ENCODE measurements around the gene HSD3B7.

HSD3B7 gene

DNA sequence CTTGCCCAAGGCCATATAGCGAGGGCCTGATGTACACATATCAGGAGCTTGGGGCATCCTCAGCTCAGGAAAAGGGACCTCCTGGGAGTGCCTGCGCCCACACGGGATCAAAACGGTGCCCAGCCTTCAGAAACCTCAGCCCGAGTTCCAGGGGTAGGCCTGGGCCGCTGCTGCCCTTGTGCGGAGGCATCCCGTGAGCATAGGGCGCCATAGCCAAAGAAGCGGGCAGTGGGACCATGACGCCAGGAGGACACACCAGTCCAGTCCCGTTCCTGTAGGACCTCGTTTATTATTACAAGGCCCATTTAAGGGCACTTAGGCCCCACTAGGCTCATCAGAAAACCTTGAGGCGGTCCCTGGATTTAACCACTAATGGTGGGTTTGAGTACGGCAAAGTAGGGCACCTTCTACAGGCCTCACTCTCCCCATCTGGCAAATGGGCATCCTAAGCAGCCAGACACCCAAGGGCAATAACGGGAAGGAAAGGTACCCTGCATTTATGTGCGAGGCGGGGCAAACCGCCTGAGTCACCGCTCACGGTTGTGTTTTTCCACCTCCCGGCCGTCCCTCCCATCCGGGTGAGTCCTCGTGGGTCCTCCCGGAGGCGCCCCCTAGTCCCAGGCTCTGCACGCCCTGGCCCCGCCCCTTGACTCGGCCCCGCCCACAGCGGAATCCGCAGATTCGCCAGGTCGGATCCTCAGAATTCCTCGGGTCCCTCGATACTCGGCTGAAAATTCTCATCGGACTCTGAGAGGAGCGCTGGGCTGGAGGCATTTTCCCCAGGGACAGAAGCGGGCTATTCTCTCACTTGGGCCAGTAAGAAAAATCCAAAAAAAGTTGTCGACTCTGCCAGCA lies 28.2 kb upstream of the HSD3B7 start:
- peak; percentile 88 for DNase-seq (ENCODE audit: low read depth)

DNA sequence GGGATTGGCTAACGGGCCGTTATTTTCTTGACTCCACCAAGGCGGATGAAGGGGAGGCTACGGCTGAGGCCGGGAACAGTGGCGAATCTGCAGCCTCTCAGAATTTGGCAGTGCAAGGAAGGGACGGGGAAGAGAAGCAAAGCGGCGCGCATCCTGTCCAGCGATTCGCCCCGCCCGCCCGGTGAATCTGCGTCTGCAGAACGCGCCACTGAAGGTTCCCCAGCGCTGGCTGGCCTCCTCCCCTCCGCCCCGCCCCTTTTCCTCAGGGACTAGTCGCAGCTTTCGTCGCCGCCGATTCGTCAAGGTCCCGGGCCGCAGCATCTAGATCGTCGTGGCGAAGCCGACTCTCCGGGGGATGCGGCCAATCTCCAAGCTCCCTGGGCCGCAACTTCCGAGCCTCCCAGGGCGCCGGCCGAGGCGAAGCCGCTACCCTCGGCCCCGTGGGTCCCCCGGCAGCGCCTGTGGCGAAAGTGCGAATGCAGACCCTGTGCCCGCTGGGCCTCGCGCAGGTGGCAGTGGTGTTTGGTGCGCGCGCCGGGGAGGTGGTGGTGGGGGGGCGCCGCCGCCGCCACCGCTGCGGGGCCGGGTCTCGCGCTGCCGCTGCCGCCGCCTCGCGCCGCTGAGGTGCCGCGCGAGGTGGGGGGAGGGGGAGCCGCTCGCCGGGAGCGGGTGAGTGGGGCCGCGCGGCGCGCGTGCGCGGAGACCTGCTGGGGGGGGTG lies 27.4 kb upstream of the HSD3B7 start, which contains the start of gene SETD1A:
Gene SETD1A (plus strand): TSS at position 299 of the 719 bp plus-strand sequence. CDS start 978 bp downstream, outside the sequence.
- peak; percentile 94 for DNase-seq (ENCODE audit: low read depth)

DNA sequence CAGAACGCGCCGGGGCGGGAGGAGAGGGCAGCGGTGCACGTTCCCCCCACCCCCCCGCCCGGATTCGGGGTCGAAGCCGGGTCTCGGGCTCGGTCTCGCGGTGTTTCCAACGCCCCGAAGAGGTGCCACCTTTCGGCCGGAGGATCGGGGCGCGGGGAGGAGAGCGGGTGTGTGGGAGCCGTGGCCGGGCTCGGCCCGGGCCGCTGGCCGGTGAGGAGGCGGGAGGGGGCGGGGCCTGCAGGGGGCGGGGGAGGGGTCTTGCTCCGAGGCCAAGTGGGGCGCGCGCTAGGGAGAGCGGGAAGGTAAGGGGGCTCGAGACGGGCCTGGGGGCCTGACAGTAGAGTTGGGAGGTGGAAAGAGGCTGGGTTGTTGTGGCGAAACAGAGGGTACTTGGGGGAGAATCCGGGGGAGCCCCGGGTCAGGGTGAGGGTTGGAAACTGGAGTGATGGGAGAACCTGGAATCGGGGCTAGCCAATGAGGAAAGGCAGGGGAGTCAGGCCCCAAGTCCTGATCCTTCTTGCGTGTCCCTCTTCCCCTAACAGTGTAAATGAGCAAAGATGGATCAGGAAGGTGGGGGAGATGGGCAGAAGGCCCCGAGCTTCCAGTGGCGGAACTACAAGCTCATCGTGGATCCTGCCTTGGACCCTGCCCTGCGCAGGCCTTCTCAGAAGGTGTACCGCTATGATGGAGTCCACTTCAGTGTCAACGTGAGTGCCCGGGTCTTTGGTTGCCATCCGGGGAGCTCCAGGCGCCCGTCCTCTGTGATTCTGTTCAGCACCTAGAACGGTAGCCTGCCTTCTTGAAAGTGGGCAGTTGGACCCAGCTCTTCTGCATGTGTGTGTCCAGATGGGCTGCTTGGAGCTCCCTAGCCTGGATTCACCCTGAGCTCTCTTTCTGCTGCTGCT lies 26.6 kb upstream of the HSD3B7 start:
- no peak for DNase-seq (ENCODE audit: low read depth)

DNA sequence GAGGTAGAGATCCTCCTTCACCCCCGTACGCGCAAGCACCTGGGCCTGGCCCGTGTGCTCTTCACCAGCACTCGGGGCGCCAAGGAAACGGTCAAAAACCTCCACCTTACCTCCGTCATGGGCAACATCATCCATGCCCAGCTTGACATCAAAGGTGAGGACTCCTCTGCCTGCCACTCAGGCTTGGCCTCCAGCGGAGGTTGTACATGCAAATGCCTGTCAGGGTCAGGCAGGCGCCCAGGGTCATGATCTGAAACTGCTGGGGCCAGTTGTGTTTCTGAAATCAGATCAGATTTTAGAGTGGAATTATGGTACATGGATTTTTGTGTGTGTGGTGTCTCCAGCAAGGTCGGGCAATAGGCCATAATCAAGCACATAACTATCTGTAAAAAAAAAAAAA lies 23.6 kb upstream of the HSD3B7 start:
- DNase-seq (ENCODE audit: low read depth), result no peak

DNA sequence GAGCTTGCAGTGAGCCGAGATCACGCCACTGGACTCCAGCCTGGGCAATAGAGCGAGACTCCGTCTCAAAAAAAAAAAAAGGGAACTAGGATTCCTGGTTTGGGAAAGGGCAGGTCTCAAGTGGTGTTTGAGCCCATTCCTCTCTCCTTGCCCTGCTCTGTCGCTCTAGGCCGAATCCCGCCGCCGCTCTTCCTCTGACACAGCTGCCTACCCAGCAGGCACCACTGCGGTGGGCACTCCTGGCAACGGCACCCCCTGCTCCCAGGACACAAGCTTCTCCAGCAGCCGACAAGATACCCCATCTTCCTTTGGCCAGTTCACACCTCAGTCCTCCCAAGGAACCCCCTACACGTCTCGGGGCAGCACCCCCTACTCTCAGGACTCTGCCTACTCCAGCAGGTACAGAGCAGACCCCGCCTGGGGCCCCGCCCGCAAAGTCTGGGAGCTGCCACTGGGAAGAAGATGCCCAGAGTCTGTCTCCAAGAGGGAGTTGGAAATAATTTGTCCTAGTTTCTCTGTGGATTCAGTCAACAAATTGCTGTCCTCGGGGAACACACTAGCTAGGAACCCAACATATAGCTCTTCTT lies 21.0 kb upstream of the HSD3B7 start:
- DNase-seq (ENCODE audit: low read depth), result no peak

- no peak for DNase-seq (ENCODE audit: low read depth)
These were observed 20.3 kb upstream of the HSD3B7 start for GRCh38 chr16:30964574-30965226.

GRCh38 chr16:30965436-30965835 lies 19.6 kb upstream of the HSD3B7 start:
- DNase-seq (ENCODE audit: low read depth), result no peak

DNA sequence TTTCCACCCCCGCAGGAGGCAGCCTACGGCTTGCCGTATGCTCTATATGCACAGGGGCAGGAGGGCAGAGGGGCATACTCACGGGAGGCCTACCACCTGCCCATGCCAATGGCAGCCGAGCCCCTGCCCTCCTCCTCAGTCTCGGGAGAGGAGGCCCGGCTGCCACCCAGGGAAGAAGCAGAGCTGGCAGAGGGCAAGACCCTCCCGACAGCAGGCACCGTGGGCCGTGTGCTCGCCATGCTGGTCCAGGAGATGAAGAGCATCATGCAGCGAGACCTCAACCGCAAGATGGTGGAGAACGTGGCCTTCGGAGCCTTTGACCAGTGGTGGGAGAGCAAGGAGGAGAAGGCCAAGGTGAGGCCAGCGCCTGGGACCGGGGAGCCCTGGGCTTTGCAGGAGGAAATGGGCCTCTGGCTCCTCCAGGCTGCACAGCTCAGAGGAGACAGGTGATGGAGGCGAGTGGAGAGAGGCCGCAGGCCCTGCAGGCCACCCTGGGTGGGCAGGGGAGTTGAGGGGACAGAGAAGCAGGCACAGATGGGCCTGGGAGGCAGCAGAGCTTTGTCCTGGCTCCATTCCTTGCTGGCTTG lies 18.9 kb upstream of the HSD3B7 start:
- no peak for DNase-seq (ENCODE audit: low read depth)

GRCh38 chr16:30967795-30968194 lies 17.2 kb upstream of the HSD3B7 start:
- DNase-seq (ENCODE audit: low read depth), result no peak

- no peak for DNase-seq (ENCODE audit: low read depth)
These were observed 15.7 kb upstream of the HSD3B7 start for GRCh38 chr16:30969246-30969842.

DNA sequence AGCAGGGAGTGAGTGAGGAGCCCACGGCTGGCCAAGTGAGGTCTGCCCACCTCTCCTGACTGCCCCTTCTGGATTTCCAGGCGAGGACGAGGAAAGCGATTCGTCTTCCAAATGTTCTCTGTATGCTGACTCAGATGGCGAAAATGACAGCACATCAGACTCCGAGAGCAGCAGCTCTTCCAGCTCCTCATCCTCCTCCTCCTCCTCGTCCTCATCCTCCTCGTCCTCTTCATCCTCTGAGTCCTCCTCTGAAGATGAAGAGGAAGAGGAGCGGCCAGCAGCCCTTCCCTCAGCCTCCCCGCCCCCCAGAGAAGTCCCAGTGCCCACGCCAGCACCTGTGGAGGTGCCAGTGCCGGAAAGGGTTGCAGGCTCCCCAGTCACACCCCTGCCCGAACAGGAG lies 13.7 kb upstream of the HSD3B7 start:
- no peak for DNase-seq (ENCODE audit: low read depth)

DNA sequence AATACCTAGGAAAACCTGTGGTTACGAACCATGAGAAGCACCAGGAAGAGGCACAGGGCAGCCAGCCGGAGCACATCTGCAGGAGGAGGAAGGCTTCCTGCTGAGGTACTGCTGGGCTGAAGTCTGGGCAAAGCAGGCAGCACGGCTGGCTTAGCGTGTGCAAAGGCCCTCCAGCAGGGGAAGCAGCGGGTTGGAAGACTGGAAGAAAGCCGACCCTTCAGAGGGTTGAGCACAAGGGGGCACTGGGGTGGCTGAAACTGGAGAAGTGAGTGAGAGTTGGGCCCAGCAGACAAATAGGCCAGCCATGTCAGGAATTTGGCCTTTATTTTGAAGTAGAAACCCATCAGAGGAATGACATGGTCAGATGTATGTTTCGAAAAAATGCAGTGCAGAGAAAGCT lies 12.1 kb upstream of the HSD3B7 start:
- no peak for DNase-seq (ENCODE audit: low read depth)

DNA sequence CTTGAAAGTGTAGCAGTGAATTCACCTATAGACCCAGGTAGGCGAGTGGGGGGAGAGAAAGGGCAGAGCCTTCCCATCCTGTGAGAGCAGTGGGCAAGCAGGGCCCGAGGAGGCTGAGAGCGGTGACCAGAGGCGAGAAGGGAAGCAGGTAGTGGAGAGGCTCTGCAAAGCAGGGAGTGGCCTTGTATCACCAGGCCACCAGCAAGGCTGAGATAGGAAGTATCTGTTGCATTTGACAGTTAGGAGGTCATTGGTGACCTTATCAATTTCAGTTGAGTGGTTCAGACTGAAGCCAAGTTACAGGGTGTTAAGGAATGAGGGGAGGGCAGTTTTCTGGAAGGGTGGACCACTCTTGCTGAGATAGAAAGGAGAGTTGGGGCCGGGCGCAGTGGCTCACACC lies 10.7 kb upstream of the HSD3B7 start:
- DNase-seq (ENCODE audit: low read depth), result no peak

- no peak for DNase-seq (ENCODE audit: low read depth)
These were observed 8.5 kb upstream of the HSD3B7 start for GRCh38 chr16:30976486-30976885.

DNA sequence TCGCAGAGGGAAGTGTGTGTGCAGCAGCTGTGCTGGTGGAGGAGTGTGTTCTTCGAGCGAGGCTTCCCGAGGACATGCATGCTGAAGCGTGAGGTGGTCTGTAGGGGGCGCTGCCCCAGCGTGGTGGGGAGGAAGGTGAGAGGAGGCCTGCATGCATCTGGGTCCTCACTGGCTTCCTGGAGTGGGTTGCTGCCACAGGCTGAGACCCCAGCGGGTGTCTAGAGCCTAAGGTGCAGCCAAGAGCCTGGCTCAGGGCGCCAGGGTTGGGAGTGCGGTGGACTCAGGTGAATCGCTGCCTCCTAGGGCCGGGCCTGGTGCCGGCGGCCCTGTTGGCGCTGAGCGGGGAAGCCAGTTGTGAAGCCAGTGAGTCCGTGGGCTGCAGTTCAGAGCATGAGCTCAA lies 7.5 kb upstream of the HSD3B7 start:
- DNase-seq (ENCODE audit: low read depth), result no peak

GRCh38 chr16:30979170-30980022 lies 5.6 kb upstream of the HSD3B7 start:
- DNase-seq (ENCODE audit: low read depth), result no peak

DNA sequence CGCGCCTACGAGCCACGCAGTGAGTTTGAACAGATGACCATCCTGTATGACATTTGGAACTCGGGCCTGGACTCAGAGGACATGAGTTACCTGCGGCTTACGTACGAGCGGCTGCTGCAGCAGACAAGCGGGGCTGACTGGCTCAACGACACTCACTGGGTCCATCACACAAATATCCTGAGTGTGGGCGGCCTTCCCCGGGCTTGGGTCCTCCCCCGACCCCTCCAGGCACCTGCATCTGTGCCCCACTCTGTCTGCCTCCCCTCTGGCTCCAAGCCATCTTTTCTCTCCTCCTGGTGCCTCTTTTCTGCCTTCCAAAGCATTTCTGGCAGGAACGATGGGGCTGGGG lies 5.0 kb upstream of the HSD3B7 start:
- DNase-seq (ENCODE audit: low read depth), result no peak

DNA sequence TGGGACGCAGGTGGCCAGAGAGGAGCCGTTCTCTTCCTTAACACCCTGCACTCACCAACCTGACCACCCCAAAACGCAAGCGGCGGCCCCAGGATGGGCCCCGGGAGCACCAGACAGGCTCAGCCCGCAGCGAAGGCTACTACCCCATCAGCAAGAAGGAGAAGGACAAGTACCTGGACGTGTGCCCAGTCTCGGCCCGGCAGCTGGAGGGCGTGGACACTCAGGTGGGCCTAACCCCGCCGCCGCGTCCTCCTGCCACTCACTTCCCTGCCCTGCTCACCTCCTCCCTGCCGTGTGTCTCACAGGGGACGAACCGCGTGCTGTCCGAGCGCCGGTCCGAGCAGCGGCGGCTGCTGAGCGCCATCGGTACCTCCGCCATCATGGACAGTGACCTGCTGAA lies 4.6 kb upstream of the HSD3B7 start:
- DNase-seq (ENCODE audit: low read depth), result no peak

GRCh38 chr16:30980959-30981358 lies 4.0 kb upstream of the HSD3B7 start:
- no peak for DNase-seq (ENCODE audit: low read depth)
